ENCODE measurements around the gene BAHD1. TPM values are rescaled to one million over a fixed set of nuclear protein-coding genes. Genes with fewer than 3 reads are reported as not detected.

The BAHD1 gene
- total RNA-seq, 1 experiment from 2014 or later, result 49.1 TPM

DNA sequence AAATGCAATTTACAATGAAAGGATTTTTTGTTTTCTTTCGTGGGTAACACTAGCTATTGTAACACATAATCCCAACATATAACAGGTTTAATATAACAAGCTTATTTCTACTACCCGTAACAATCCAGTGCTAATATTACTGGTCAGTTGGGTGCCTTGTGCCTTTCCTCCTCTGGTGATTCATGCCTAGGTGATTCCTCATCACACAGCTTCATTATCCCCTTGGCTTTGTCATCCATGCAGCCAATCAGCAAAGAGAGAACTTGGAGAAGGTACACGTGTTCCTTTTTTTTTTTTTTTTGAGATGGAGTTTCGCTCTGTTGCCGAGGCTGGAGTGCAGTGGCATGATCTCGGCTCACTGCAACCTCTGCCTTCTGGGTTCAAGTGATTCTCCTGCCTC, 60.7 kb downstream of the BAHD1 start:
- Mint-ChIP-seq H3K27ac (no peak overlapping the region), H3K36me3 (no peaks in the 10 kb centered on the region), H3K4me3 (no peak overlapping the region), H3K4me1 (peaks cover 2% of the 10 kb centered on the region; the same call in 1 of the 2 replicates), H3K27me3 (ENCODE audit: low read depth) (peaks cover 4% of the 10 kb centered on the region), H3K9me3 (no peaks in the 10 kb centered on the region)
- POLR2A ChIA-PET, result interaction anchor here (0.7 kb wide), 1 partner anchor 29 kb away, joined by 4 read pairs; no protein-coding TSS in a partner anchor
- CTCF ChIA-PET, result interaction anchor here (0.7 kb wide), 1 partner anchor 96 kb away, joined by 3 read pairs; the partner anchor contains the start of gene IVD
- ATAC-seq (no peak), DNase-seq (ENCODE audit: low spot score) (no peak)
- TF ChIP-seq GABPB1 (CRISPR knock-in tag; IDR thresholded peaks at IDR 0.05), result no peak
- TF ChIP-seq ZNF416 (CRISPR knock-in tag; IDR thresholded peaks at IDR 0.05), result no peak
- TF ChIP-seq TCF7 (CRISPR knock-in tag; IDR thresholded peaks at IDR 0.05; ENCODE audit: low read depth), result no peak
- TF ChIP-seq, protein P1, sequence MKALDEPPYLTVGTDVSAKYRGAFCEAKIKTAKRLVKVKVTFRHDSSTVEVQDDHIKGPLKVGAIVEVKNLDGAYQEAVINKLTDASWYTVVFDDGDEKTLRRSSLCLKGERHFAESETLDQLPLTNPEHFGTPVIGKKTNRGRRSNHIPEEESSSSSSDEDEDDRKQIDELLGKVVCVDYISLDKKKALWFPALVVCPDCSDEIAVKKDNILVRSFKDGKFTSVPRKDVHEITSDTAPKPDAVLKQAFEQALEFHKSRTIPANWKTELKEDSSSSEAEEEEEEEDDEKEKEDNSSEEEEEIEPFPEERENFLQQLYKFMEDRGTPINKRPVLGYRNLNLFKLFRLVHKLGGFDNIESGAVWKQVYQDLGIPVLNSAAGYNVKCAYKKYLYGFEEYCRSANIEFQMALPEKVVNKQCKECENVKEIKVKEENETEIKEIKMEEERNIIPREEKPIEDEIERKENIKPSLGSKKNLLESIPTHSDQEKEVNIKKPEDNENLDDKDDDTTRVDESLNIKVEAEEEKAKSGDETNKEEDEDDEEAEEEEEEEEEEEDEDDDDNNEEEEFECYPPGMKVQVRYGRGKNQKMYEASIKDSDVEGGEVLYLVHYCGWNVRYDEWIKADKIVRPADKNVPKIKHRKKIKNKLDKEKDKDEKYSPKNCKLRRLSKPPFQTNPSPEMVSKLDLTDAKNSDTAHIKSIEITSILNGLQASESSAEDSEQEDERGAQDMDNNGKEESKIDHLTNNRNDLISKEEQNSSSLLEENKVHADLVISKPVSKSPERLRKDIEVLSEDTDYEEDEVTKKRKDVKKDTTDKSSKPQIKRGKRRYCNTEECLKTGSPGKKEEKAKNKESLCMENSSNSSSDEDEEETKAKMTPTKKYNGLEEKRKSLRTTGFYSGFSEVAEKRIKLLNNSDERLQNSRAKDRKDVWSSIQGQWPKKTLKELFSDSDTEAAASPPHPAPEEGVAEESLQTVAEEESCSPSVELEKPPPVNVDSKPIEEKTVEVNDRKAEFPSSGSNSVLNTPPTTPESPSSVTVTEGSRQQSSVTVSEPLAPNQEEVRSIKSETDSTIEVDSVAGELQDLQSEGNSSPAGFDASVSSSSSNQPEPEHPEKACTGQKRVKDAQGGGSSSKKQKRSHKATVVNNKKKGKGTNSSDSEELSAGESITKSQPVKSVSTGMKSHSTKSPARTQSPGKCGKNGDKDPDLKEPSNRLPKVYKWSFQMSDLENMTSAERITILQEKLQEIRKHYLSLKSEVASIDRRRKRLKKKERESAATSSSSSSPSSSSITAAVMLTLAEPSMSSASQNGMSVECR (CRISPR knock-in tag; IDR thresholded peaks at IDR 0.05; ENCODE audit: borderline replicate concordance), result no peak
- no peak for TF ChIP-seq ZNF121 (CRISPR knock-in tag; IDR thresholded peaks at IDR 0.05)
- TF ChIP-seq ETV6 (CRISPR knock-in tag; IDR thresholded peaks at IDR 0.05), result no peak
- TF ChIP-seq NR3C1 (CRISPR knock-in tag; conservative IDR thresholded peaks at IDR 0.05; ENCODE audit: low read depth), result no peak
- TF ChIP-seq, protein P2, sequence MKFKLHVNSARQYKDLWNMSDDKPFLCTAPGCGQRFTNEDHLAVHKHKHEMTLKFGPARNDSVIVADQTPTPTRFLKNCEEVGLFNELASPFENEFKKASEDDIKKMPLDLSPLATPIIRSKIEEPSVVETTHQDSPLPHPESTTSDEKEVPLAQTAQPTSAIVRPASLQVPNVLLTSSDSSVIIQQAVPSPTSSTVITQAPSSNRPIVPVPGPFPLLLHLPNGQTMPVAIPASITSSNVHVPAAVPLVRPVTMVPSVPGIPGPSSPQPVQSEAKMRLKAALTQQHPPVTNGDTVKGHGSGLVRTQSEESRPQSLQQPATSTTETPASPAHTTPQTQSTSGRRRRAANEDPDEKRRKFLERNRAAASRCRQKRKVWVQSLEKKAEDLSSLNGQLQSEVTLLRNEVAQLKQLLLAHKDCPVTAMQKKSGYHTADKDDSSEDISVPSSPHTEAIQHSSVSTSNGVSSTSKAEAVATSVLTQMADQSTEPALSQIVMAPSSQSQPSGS (CRISPR knock-in tag; IDR thresholded peaks at IDR 0.05; ENCODE audit: borderline replicate concordance, low read depth), result no peak
- no peak for TF ChIP-seq SOX15 (CRISPR knock-in tag; IDR thresholded peaks at IDR 0.05)
- no peak for TF ChIP-seq JUN (CRISPR knock-in tag; IDR thresholded peaks at IDR 0.05)
- TF ChIP-seq, protein P3, sequence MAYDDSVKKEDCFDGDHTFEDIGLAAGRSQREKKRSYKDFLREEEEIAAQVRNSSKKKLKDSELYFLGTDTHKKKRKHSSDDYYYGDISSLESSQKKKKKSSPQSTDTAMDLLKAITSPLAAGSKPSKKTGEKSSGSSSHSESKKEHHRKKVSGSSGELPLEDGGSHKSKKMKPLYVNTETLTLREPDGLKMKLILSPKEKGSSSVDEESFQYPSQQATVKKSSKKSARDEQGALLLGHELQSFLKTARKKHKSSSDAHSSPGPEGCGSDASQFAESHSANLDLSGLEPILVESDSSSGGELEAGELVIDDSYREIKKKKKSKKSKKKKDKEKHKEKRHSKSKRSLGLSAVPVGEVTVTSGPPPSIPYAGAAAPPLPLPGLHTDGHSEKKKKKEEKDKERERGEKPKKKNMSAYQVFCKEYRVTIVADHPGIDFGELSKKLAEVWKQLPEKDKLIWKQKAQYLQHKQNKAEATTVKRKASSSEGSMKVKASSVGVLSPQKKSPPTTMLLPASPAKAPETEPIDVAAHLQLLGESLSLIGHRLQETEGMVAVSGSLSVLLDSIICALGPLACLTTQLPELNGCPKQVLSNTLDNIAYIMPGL (CRISPR knock-in tag; IDR thresholded peaks at IDR 0.05), result no peak

DNA sequence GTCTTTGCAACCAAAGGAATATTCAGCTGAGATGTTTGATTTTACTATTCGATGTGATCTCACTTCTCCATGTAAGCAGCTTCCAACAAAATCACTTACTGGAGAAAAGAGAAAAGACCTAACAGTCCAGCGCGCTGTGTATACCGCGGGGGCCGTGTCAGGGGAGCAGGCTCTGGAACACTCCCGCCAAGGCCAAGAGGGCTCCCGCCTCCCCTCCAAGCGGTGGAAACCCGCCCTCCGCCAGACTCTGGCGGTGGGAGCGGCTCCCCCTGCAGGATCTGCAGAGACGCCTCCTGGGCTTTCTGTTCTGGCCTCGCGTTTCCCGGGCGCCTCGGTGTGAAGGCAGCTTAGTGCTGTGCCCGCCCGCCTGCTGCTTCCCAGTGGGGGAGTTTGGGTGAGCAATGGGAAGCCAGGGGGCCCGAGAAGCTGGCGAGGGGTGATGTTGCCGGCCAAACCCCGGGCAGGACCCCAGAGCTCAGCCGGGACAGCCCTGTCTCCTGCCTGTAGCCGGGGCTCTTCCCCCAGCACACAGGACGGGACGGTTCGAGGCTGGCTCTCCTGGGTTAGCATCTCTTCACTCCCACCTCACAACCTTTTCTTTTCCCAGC, 66.3 kb downstream of the BAHD1 start:
- POLR2A ChIA-PET, result interaction anchor here (1.0 to 1.4 kb wide), 2 partner anchors 19 to 33 kb away, joined by 3 to 8 read pairs; no protein-coding TSS in a partner anchor
- Mint-ChIP-seq H3K27me3 (ENCODE audit: low read depth) (peaks cover 45% of the 10 kb centered on the region), H3K4me1 (peaks cover 16% of the 10 kb centered on the region), H3K27ac (no peak overlapping the region), H3K36me3 (no peaks in the 10 kb centered on the region), H3K9me3 (no peaks in the 10 kb centered on the region), H3K4me3 (peak overlapping the region; percentile 41)
- DNase-seq (ENCODE audit: low spot score), result peak; percentile 91
- ATAC-seq, result peak; percentile 89
- CTCF ChIA-PET, result interaction anchor here (0.7 to 2.1 kb wide), 21 partner anchors 10 to 228 kb away, joined by 3 to 18 read pairs (median 4); partner anchors contain the start of genes CCDC9B, CHST14 and RPUSD2
- no peak for TF ChIP-seq ZNF138 (CRISPR knock-in tag; conservative IDR thresholded peaks at IDR 0.05)
- TF ChIP-seq, protein P4, sequence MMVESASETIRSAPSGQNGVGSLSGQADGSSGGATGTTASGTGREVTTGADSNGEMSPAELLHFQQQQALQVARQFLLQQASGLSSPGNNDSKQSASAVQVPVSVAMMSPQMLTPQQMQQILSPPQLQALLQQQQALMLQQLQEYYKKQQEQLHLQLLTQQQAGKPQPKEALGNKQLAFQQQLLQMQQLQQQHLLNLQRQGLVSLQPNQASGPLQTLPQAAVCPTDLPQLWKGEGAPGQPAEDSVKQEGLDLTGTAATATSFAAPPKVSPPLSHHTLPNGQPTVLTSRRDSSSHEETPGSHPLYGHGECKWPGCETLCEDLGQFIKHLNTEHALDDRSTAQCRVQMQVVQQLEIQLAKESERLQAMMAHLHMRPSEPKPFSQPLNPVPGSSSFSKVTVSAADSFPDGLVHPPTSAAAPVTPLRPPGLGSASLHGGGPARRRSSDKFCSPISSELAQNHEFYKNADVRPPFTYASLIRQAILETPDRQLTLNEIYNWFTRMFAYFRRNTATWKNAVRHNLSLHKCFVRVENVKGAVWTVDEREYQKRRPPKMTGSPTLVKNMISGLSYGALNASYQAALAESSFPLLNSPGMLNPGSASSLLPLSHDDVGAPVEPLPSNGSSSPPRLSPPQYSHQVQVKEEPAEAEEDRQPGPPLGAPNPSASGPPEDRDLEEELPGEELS (CRISPR knock-in tag; IDR thresholded peaks at IDR 0.05), result 0 out of 2 replicates have a peak, but pooled peaks have one; percentile 15
- TF ChIP-seq, protein P5, sequence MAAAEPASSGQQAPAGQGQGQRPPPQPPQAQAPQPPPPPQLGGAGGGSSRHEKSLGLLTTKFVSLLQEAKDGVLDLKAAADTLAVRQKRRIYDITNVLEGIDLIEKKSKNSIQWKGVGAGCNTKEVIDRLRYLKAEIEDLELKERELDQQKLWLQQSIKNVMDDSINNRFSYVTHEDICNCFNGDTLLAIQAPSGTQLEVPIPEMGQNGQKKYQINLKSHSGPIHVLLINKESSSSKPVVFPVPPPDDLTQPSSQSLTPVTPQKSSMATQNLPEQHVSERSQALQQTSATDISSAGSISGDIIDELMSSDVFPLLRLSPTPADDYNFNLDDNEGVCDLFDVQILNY (CRISPR knock-in tag; IDR thresholded peaks at IDR 0.05), result peak; percentile 80; the same call in 1 of the 2 replicates
- 0 out of 2 replicates have a peak, but pooled peaks have one; percentile 33 for TF ChIP-seq KAT7 (CRISPR knock-in tag; IDR thresholded peaks at IDR 0.05; ENCODE audit: borderline replicate concordance)
- TF ChIP-seq, protein P6, sequence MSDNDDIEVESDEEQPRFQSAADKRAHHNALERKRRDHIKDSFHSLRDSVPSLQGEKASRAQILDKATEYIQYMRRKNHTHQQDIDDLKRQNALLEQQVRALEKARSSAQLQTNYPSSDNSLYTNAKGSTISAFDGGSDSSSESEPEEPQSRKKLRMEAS (CRISPR knock-in tag; IDR thresholded peaks at IDR 0.05), result peak; percentile 73
- TF ChIP-seq SMAD3 (CRISPR knock-in tag; IDR thresholded peaks at IDR 0.05; ENCODE audit: borderline replicate concordance), result no peak
- 0 out of 2 replicates have a peak, but pooled peaks have one; percentile 13 for TF ChIP-seq SP1 (CRISPR knock-in tag; conservative IDR thresholded peaks at IDR 0.05)
- TF ChIP-seq ETV6 (CRISPR knock-in tag; IDR thresholded peaks at IDR 0.05), result peak; percentile 59
- peak; percentile 93 for TF ChIP-seq ZNF423 (CRISPR knock-in tag; IDR thresholded peaks at IDR 0.05)
- TF ChIP-seq, protein P7, sequence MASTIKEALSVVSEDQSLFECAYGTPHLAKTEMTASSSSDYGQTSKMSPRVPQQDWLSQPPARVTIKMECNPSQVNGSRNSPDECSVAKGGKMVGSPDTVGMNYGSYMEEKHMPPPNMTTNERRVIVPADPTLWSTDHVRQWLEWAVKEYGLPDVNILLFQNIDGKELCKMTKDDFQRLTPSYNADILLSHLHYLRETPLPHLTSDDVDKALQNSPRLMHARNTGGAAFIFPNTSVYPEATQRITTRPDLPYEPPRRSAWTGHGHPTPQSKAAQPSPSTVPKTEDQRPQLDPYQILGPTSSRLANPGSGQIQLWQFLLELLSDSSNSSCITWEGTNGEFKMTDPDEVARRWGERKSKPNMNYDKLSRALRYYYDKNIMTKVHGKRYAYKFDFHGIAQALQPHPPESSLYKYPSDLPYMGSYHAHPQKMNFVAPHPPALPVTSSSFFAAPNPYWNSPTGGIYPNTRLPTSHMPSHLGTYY (CRISPR knock-in tag; IDR thresholded peaks at IDR 0.05), result no peak
- TF ChIP-seq PRRX2 (CRISPR knock-in tag; IDR thresholded peaks at IDR 0.05), result no peak

Measured in WTC11 (cell line).